PC-9 (cell line): ENCODE measurements around the gene CDK5RAP2. TPM values are rescaled to one million over a fixed set of nuclear protein-coding genes. Genes with fewer than 3 reads are reported as not detected.

ENCODE experiments used
- BruUV-seq: library from RNA; stranded (reverse); fragments of 400-500 nt; replicated peaks from 2 replicates; lab custom pipeline; 2021; lab: Mats Ljungman, UMichigan
- CTCF ChIA-PET: fragments of 300-600 bp; sonication (Branson Sonifier 250); formaldehyde crosslinking; loops from one replicate; lab custom pipeline; 2022; ENCODE audit warnings: antibody characterized with exemption; lab: Charles Lee
- POLR2A ChIA-PET: fragments of 300-600 bp; sonication (Branson Sonifier 250); formaldehyde crosslinking; loops from one replicate; lab custom pipeline; 2022; ENCODE audit warnings: antibody characterized with exemption; ENCODE audit not compliant: unreplicated experiment; lab: Charles Lee
- DNase-seq, 2 experiments: peaks; one replicate each; pipeline versions ENCODE4 v3.0.0 to v3.0.0-alpha.2; 2015 to 2022; ENCODE audit warnings: mixed read lengths in 1 of 2
- H2AFZ ChIP-seq: fragments of 200-600 bp; sonication (generic); 2 replicates; pipeline ENCODE4 v1.8.1; 2017; ENCODE audit warnings: antibody characterized with exemption
- H3F3A ChIP-seq: fragments of 200-600 bp; sonication (generic); 2 replicates; pipeline ENCODE4 v1.8.1; 2017; ENCODE audit warnings: antibody characterized with exemption, mild to moderate bottlenecking, low read depth; ENCODE audit not compliant: insufficient read depth
- H3K27ac ChIP-seq: fragments of 200-600 bp; sonication (generic); 2 replicates; pipeline ENCODE4 v1.6.1; 2016; ENCODE audit warnings: mixed run types
- H3K27me3 ChIP-seq: fragments of 200-600 bp; sonication (generic); 2 replicates; pipeline ENCODE4 v1.6.1; 2016; ENCODE audit warnings: low read depth, mixed run types; ENCODE audit not compliant: insufficient read depth
- H3K36me3 ChIP-seq: fragments of 200-600 bp; sonication (generic); 2 replicates; pipeline ENCODE4 v1.6.1; 2016; ENCODE audit warnings: low read depth, mixed run types
- H3K4me1 ChIP-seq: fragments of 200-600 bp; sonication (generic); replicated peaks from 2 replicates; pipeline ENCODE4 v1.6.1; 2016; ENCODE audit warnings: mixed run types; ENCODE audit not compliant: insufficient read depth
- H3K4me2 ChIP-seq: fragments of 200-600 bp; sonication (generic); 2 replicates; pipeline ENCODE4 v1.6.1; 2017; ENCODE audit warnings: mixed run types
- H3K4me3 ChIP-seq: fragments of 200-600 bp; sonication (generic); 2 replicates; pipeline ENCODE4 v1.6.1; 2016; ENCODE audit warnings: mixed run types
- H3K79me2 ChIP-seq: fragments of 200-600 bp; sonication (generic); 2 replicates; pipeline ENCODE4 v1.6.1; 2017; ENCODE audit warnings: low read depth, mixed run types
- H3K9me2 ChIP-seq: fragments of 200-600 bp; sonication (generic); 2 replicates; pipeline ENCODE4 v1.8.1; 2017; ENCODE audit warnings: mild to moderate bottlenecking; ENCODE audit not compliant: insufficient read depth
- H3K9me3 ChIP-seq: fragments of 200-600 bp; sonication (generic); 2 replicates; pipeline ENCODE4 v1.8.1; 2016; ENCODE audit warnings: low read depth; ENCODE audit not compliant: insufficient read depth
- H4K20me1 ChIP-seq: fragments of 200-600 bp; sonication (generic); 2 replicates; pipeline ENCODE4 v1.8.1; 2017; ENCODE audit not compliant: insufficient read depth
- CTCF ChIP-seq: fragments of 200-600 bp; sonication (generic); conservative IDR thresholded peaks from 2 replicates; pipeline ENCODE4 v1.6.1; 2017; ENCODE audit warnings: mixed run types, antibody characterized with exemption, mild to moderate bottlenecking, moderate library complexity
- EZH2 ChIP-seq: fragments of 200-600 bp; sonication (generic); IDR thresholded peaks from 2 replicates; pipeline ENCODE4 v1.8.0; 2017; ENCODE audit warnings: antibody characterized with exemption, low read depth
- intact Hi-C: fragments of 100-400 bp; cut with micrococcal nuclease; formaldehyde crosslinking; loops from one replicate; pipeline ENCODE4 v1.10.0; 2022; ENCODE audit not compliant: unreplicated experiment
- total RNA-seq: library from RNA; stranded (reverse); gene quantifications from 2 replicates; pipeline ENCODE4 v1.2.3, GENCODE V29; 2021

The CDK5RAP2 gene
- total RNA-seq, 1 experiment from 2014 or later: 113 TPM

GRCh38 chr9:120603591-120603990 is 23.6 kb upstream of the CDK5RAP2 start:
- Histone ChIP-seq H3F3A (0 out of 2 replicates have a peak, but pooled peaks cover 13% of the 10 kb centered on the region), H3K27ac (no peak overlapping the region), H2AFZ (no peak overlapping the region), H3K9me2 (no peaks in the 10 kb centered on the region), H4K20me1 (no peaks in the 10 kb centered on the region), H3K4me1 (no peaks in the 10 kb centered on the region), H3K27me3 (no peaks in the 10 kb centered on the region), H3K36me3 (peaks cover 9% of the 10 kb centered on the region; the same call in 1 of the 2 replicates), H3K79me2 (no peaks in the 10 kb centered on the region), H3K4me3 (no peak overlapping the region), H3K9me3 (no peaks in the 10 kb centered on the region), H3K4me2 (no peak overlapping the region)
- no peak for TF ChIP-seq EZH2
- TF ChIP-seq CTCF: no peak
- no peak for DNase-seq
- no TSS peak for BruUV-seq
- CTCF ChIA-PET: no interaction called here
- POLR2A ChIA-PET: no interaction called here
- intact Hi-C loops: no loop called here

GRCh38 chr9:120603010-120603409 is 23.0 kb upstream of the CDK5RAP2 start:
- Histone ChIP-seq H3K4me3 (no peak overlapping the region), H3K36me3 (peaks cover 9% of the 10 kb centered on the region; the same call in 1 of the 2 replicates), H3K27ac (no peak overlapping the region), H3K79me2 (no peaks in the 10 kb centered on the region), H3F3A (0 out of 2 replicates have a peak, but pooled peaks cover 13% of the 10 kb centered on the region), H3K9me3 (no peaks in the 10 kb centered on the region), H3K27me3 (no peaks in the 10 kb centered on the region), H4K20me1 (no peaks in the 10 kb centered on the region), H3K4me2 (no peak overlapping the region), H3K9me2 (no peaks in the 10 kb centered on the region), H2AFZ (no peak overlapping the region), H3K4me1 (no peaks in the 10 kb centered on the region)
- CTCF ChIA-PET: no interaction called here
- DNase-seq: no peak
- TF ChIP-seq CTCF (no peak), EZH2 (no peak)
- BruUV-seq: no TSS peak
- intact Hi-C loops: no loop called here
- POLR2A ChIA-PET: no interaction called here

- Histone ChIP-seq H3K4me3 (no peak overlapping the region), H3K27me3 (no peaks in the 10 kb centered on the region), H3K9me2 (no peaks in the 10 kb centered on the region), H3K27ac (no peak overlapping the region), H3K9me3 (no peaks in the 10 kb centered on the region), H4K20me1 (no peaks in the 10 kb centered on the region), H3K36me3 (no peaks in the 10 kb centered on the region), H3K4me1 (no peaks in the 10 kb centered on the region), H2AFZ (no peak overlapping the region), H3K79me2 (no peaks in the 10 kb centered on the region), H3F3A (no peaks in the 10 kb centered on the region), H3K4me2 (no peak overlapping the region)
- ChIA-PET POLR2A (no interaction called here), CTCF (no interaction called here)
- no peak for DNase-seq
- intact Hi-C loops: no loop called here
- no peak for TF ChIP-seq EZH2
- no TSS peak for BruUV-seq
Observed at GRCh38 chr9:120593955-120594277, 13.9 kb upstream of the CDK5RAP2 start.

GRCh38 chr9:120593250-120593954 is 13.4 kb upstream of the CDK5RAP2 start:
- H3K4me2 ChIP-seq: no peak overlapping the region
- H3K79me2 ChIP-seq: no peaks in the 10 kb centered on the region
- no peak for TF ChIP-seq EZH2
- TF ChIP-seq CTCF: no peak
- H2AFZ ChIP-seq: no peak overlapping the region
- DNase-seq: no peak
- BruUV-seq: no TSS peak
- H3K27ac ChIP-seq: no peak overlapping the region
- no peaks in the 10 kb centered on the region for H4K20me1 ChIP-seq
- intact Hi-C loops: no loop called here
- ChIA-PET POLR2A (no interaction called here), CTCF (no interaction called here)
- H3K4me3 ChIP-seq: no peak overlapping the region
- no peaks in the 10 kb centered on the region for H3K36me3 ChIP-seq
- no peaks in the 10 kb centered on the region for H3K4me1 ChIP-seq
- H3K9me2 ChIP-seq: no peaks in the 10 kb centered on the region
- H3K27me3 ChIP-seq: no peaks in the 10 kb centered on the region
- no peaks in the 10 kb centered on the region for H3K9me3 ChIP-seq
- no peaks in the 10 kb centered on the region for H3F3A ChIP-seq
